GM12878 (cell line): Measurements from ENCODE around the gene TNP2. TPM values are rescaled to one million over a fixed set of nuclear protein-coding genes. Genes with fewer than 3 reads are reported as not detected.
A peak's percentile ranks its signal among the peaks of the same experiment; 100 is the strongest.

Source experiments
- BRCA1 ChIP-seq: IDR thresholded peaks from 2 replicates; pipeline ENCODE4 v1.6.1; 2011; ENCODE audit warnings: low read depth, low read length, improper control_type of control experiment
- CHD2 ChIP-seq: IDR thresholded peaks from 2 replicates; pipeline ENCODE4 v1.6.1; 2011; ENCODE audit warnings: low read depth, low read length, improper control_type of control experiment, borderline replicate concordance
- CHD4 ChIP-seq: fragments of 200-600 bp; sonication (generic); IDR thresholded peaks from 2 replicates; pipeline ENCODE4 v1.6.1; 2016; ENCODE audit warnings: mild to moderate bottlenecking
- EGR1 ChIP-seq, 2 experiments: IDR thresholded peaks; 1 replicate in 1 of 2; 2 replicates in 1 of 2; pipeline ENCODE4 v1.6.1; 2011 to 2012; ENCODE audit warnings: low read depth in 2 of 2, low read length in 2 of 2, borderline replicate concordance in 1 of 2, mild to moderate bottlenecking in 1 of 2, moderate library complexity in 1 of 2
- HDAC6 ChIP-seq: fragments of 200-600 bp; sonication (generic); IDR thresholded peaks from one replicate; pipeline ENCODE4 v1.8.0; 2017; ENCODE audit warnings: antibody characterized with exemption; ENCODE audit not compliant: unreplicated experiment
- LARP7 ChIP-seq: fragments of 450-650 bp; IDR thresholded peaks from 2 replicates; pipeline ENCODE4 v1.6.1; 2017; ENCODE audit warnings: mild to moderate bottlenecking
- MEF2B ChIP-seq: fragments of 450-650 bp; IDR thresholded peaks from 2 replicates; pipeline ENCODE4 v1.6.1; 2018; ENCODE audit warnings: mild to moderate bottlenecking, moderate library complexity; ENCODE audit not compliant: partially characterized antibody, poor library complexity, severe bottlenecking
- MTA3 ChIP-seq: IDR thresholded peaks from 2 replicates; pipeline ENCODE4 v1.6.1; 2012; ENCODE audit warnings: low read length, inconsistent platforms, borderline replicate concordance
- NR2C2 ChIP-seq: IDR thresholded peaks from 2 replicates; pipeline ENCODE4 v1.6.1; 2011; ENCODE audit warnings: borderline replicate concordance, low read depth; ENCODE audit not compliant: control insufficient read depth, insufficient read length
- POLR2A ChIP-seq: IDR thresholded peaks from 2 replicates; pipeline ENCODE4 v1.6.1; 2011; ENCODE audit warnings: low read depth, mild to moderate bottlenecking, low read length
- TCF12 ChIP-seq: IDR thresholded peaks from 2 replicates; pipeline ENCODE4 v1.6.1; 2011; ENCODE audit warnings: low read depth, mild to moderate bottlenecking, low read length
- ZNF217 ChIP-seq: fragments of 450-650 bp; IDR thresholded peaks from 2 replicates; pipeline ENCODE4 v1.6.1; 2017; ENCODE audit warnings: antibody characterized with exemption, mild to moderate bottlenecking
- ZNF274 ChIP-seq: IDR thresholded peaks from one replicate; pipeline ENCODE4 v1.8.0; 2011; ENCODE audit not compliant: insufficient read length, insufficient read depth
- polyA plus RNA-seq, 11 experiments: library from polyadenylated mRNA; depleted of rRNA in 4 of 11; unstranded in 6 of 11; stranded (reverse) in 5 of 11; fragments of >200 nt; fragmentation: Nextera tagmentation in 4 of 11; fragmentation: Illumina TruSeq in 1 of 11; extraction: Ambion mirVana in 4 of 11; extraction: Trizol in 1 of 11; gene quantifications; 1 replicate in 1 of 11; 2 replicates in 10 of 11; pipeline versions ENCODE4 v1.2.1 to v1.2.3, GENCODE V29; 2011 to 2016; ENCODE audit warnings: inconsistent platforms in 2 of 11, missing spikeins in 2 of 11, low read depth in 1 of 11
- total RNA-seq, 4 experiments: library from RNA; depleted of rRNA in 3 of 4; stranded (reverse); fragments of >200 nt in 3 of 4; fragmentation: Illumina TruSeq in 1 of 4; extraction: Trizol in 1 of 4; gene quantifications; 2 replicates each; pipeline versions ENCODE4 v1.2.1 to v1.2.3, GENCODE V29; 2013 to 2021
- TF ChIP-seq, protein P1 (sequence below), 3 experiments: IDR thresholded peaks in 2 of 3; conservative IDR thresholded peaks in 1 of 3; 2 replicates each; pipeline ENCODE4 v1.5.1; 2011; ENCODE audit warnings: low read depth in 3 of 3, low read length in 3 of 3, mild to moderate bottlenecking in 3 of 3, control low read depth in 2 of 3, moderate library complexity in 2 of 3, inconsistent platforms in 1 of 3, mixed read lengths in 1 of 3; ENCODE audit not compliant: control insufficient read depth in 2 of 3, insufficient read depth in 1 of 3; ENCODE audit errors: extremely low read depth in 1 of 3
- TF ChIP-seq, protein P2 (sequence below): fragments of 450-650 bp; formaldehyde crosslinking; IDR thresholded peaks from 2 replicates; pipeline ENCODE4 v1.4.0; 2020; ENCODE audit warnings: mild to moderate bottlenecking, moderate library complexity
- TF ChIP-seq, protein P3 (sequence below): IDR thresholded peaks from 2 replicates; pipeline ENCODE4 v1.6.1; 2012; ENCODE audit warnings: low read length, inconsistent platforms
- TF ChIP-seq, protein P4 (sequence below): fragments of 450-650 bp; IDR thresholded peaks from 2 replicates; pipeline ENCODE4 v1.6.1; 2018; ENCODE audit warnings: borderline replicate concordance, mild to moderate bottlenecking; ENCODE audit not compliant: partially characterized antibody
- TF ChIP-seq, protein P5 (sequence below): IDR thresholded peaks from 2 replicates; pipeline ENCODE4 v1.6.1; 2011; ENCODE audit warnings: low read depth, low read length, improper control_type of control experiment, borderline replicate concordance

The TNP2 gene
- total and polyA plus RNA-seq, 10 of the 15 experiments (the other 5 are each of a cell fraction or from before 2014, with no cell fraction given) = not detected

DNA sequence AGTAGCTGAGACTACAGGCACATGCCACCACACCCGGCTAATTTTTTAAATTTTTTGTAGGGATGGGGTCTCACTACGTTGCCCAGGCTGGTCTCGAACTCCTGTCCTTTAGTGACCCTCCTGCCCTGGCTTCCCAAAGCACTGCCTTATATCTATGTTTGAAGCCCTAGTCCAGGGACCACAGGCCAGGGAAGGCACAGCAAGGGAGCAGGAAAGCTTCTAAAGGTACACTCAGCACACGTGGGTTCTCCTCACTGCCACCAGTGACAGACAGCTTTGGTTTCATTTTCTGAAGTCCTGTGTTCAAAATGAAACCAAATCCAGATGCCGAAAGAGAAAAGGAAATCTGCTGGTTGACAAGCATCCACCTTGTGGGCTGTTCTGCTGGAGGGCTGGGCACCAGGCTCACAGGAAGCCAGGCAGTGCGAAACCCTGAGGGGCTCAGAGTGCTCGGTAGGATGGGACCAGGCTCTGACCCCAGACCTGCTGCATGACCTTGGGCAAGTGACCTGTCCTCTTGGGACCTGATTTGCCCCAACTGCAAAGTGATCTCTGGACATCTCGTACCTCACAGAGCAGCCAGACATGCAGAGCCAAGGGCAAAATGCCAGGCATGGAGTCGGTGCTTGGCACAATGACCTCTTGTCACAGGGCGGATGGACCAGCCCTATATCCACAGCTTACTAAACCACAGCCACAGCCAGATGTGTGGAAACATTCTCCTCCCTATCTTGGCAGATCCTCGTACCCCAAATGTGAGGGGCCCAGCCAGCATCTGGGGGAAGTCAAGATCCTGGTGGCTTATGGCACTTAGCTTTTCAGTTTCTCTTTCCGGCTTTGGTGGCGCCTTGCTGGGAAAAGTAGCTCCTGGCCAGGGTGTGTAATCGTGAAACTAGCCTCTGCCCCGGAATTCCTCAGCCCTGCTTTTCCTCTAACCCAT is 10.3 kb downstream of the TNP2 start (continued):
- TF ChIP-seq, protein P1, sequence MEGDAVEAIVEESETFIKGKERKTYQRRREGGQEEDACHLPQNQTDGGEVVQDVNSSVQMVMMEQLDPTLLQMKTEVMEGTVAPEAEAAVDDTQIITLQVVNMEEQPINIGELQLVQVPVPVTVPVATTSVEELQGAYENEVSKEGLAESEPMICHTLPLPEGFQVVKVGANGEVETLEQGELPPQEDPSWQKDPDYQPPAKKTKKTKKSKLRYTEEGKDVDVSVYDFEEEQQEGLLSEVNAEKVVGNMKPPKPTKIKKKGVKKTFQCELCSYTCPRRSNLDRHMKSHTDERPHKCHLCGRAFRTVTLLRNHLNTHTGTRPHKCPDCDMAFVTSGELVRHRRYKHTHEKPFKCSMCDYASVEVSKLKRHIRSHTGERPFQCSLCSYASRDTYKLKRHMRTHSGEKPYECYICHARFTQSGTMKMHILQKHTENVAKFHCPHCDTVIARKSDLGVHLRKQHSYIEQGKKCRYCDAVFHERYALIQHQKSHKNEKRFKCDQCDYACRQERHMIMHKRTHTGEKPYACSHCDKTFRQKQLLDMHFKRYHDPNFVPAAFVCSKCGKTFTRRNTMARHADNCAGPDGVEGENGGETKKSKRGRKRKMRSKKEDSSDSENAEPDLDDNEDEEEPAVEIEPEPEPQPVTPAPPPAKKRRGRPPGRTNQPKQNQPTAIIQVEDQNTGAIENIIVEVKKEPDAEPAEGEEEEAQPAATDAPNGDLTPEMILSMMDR (IDR thresholded peaks at IDR 0.05 in 2 of 3, conservative IDR thresholded peaks at IDR 0.05 in 1 of 3; ENCODE audit: control insufficient read depth in 2 of 3, extremely low read depth in 1 of 3, insufficient read depth in 1 of 3, low read depth in 3 of 3, low read length in 3 of 3) = no peak
- TF ChIP-seq, protein P2, sequence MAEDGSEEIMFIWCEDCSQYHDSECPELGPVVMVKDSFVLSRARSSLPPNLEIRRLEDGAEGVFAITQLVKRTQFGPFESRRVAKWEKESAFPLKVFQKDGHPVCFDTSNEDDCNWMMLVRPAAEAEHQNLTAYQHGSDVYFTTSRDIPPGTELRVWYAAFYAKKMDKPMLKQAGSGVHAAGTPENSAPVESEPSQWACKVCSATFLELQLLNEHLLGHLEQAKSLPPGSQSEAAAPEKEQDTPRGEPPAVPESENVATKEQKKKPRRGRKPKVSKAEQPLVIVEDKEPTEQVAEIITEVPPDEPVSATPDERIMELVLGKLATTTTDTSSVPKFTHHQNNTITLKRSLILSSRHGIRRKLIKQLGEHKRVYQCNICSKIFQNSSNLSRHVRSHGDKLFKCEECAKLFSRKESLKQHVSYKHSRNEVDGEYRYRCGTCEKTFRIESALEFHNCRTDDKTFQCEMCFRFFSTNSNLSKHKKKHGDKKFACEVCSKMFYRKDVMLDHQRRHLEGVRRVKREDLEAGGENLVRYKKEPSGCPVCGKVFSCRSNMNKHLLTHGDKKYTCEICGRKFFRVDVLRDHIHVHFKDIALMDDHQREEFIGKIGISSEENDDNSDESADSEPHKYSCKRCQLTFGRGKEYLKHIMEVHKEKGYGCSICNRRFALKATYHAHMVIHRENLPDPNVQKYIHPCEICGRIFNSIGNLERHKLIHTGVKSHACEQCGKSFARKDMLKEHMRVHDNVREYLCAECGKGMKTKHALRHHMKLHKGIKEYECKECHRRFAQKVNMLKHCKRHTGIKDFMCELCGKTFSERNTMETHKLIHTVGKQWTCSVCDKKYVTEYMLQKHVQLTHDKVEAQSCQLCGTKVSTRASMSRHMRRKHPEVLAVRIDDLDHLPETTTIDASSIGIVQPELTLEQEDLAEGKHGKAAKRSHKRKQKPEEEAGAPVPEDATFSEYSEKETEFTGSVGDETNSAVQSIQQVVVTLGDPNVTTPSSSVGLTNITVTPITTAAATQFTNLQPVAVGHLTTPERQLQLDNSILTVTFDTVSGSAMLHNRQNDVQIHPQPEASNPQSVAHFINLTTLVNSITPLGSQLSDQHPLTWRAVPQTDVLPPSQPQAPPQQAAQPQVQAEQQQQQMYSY = no peak
- 0 out of 2 replicates have a peak, but pooled peaks have one; percentile 10 for TF ChIP-seq TCF12
- no peak for TF ChIP-seq ZNF274
- no peak for TF ChIP-seq MTA3
- TF ChIP-seq, protein P3, sequence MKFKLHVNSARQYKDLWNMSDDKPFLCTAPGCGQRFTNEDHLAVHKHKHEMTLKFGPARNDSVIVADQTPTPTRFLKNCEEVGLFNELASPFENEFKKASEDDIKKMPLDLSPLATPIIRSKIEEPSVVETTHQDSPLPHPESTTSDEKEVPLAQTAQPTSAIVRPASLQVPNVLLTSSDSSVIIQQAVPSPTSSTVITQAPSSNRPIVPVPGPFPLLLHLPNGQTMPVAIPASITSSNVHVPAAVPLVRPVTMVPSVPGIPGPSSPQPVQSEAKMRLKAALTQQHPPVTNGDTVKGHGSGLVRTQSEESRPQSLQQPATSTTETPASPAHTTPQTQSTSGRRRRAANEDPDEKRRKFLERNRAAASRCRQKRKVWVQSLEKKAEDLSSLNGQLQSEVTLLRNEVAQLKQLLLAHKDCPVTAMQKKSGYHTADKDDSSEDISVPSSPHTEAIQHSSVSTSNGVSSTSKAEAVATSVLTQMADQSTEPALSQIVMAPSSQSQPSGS = no peak
- no peak for TF ChIP-seq CHD2
- TF ChIP-seq, protein P4, sequence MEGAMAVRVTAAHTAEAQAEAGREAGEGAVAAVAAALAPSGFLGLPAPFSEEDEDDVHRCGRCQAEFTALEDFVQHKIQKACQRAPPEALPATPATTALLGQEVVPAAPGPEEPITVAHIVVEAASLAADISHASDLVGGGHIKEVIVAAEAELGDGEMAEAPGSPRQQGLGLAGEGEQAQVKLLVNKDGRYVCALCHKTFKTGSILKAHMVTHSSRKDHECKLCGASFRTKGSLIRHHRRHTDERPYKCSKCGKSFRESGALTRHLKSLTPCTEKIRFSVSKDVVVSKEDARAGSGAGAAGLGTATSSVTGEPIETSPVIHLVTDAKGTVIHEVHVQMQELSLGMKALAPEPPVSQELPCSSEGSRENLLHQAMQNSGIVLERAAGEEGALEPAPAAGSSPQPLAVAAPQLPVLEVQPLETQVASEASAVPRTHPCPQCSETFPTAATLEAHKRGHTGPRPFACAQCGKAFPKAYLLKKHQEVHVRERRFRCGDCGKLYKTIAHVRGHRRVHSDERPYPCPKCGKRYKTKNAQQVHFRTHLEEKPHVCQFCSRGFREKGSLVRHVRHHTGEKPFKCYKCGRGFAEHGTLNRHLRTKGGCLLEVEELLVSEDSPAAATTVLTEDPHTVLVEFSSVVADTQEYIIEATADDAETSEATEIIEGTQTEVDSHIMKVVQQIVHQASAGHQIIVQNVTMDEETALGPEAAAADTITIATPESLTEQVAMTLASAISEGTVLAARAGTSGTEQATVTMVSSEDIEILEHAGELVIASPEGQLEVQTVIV = no peak
- no peak for TF ChIP-seq MEF2B
- no peak for TF ChIP-seq ZNF217
- 0 out of 2 replicates have a peak, but pooled peaks have one; percentile 31 for TF ChIP-seq LARP7
- TF ChIP-seq EGR1 (IDR thresholded peaks at IDR 0.05; ENCODE audit: borderline replicate concordance in 1 of 2, low read depth in 2 of 2, low read length in 2 of 2) = no peak
- no peak for TF ChIP-seq HDAC6
- TF ChIP-seq, protein P5, sequence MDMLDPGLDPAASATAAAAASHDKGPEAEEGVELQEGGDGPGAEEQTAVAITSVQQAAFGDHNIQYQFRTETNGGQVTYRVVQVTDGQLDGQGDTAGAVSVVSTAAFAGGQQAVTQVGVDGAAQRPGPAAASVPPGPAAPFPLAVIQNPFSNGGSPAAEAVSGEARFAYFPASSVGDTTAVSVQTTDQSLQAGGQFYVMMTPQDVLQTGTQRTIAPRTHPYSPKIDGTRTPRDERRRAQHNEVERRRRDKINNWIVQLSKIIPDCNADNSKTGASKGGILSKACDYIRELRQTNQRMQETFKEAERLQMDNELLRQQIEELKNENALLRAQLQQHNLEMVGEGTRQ = peak; percentile 7; the same call in 1 of the 2 replicates
- no peak for TF ChIP-seq NR2C2
- TF ChIP-seq CHD4 = no peak
- TF ChIP-seq BRCA1 = no peak
- TF ChIP-seq POLR2A = no peak
